SW480 (cell line): ENCODE results near the gene NIPA2.

ENCODE experiments used
- DNase-seq: peaks from one replicate; pipeline ENCODE4 v3.0.0-alpha.2; 2016; ENCODE audit warnings: low spot score

The NIPA2 gene

DNA sequence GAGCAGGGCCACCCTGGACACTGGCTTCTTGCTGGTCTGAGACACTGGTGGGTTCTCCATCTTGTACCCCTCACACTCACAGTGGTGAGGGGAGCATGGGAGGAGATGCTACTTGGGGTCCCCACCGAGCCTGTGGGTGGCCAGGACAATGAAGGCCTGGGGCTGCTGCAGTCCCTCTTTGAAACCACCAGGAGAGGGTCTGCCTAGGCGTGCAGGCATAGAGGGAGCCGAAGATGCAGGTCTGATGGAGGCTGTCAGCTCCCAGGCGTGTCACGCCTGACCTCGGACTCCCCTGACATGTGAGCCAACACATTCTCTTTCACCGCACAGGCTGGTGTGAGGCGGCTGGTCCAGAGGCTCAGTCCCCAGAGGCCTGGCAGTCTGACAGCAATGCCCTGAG lies 39.1 kb downstream of the NIPA2 start:
- no peak for DNase-seq

DNA sequence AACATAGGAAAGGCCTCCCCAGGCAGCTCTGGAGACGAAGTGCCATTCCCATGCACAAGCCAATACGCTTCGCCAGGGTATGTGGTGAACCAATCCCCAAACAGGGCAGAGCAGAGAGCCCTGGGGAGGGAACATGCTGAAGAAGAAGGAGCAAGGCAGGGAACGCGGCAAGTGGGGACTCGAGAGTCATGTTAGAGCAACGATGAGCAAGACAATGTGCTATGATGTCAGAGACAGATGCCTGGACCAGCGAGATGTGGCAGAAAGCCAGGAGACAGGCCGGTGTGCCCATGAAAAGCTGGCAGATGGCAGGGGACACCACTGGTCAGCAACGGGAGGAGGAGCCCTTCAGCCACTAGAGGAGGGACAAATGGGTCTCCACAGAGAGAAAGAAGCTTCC lies 39.6 kb downstream of the NIPA2 start:
- DNase-seq = no peak

DNA sequence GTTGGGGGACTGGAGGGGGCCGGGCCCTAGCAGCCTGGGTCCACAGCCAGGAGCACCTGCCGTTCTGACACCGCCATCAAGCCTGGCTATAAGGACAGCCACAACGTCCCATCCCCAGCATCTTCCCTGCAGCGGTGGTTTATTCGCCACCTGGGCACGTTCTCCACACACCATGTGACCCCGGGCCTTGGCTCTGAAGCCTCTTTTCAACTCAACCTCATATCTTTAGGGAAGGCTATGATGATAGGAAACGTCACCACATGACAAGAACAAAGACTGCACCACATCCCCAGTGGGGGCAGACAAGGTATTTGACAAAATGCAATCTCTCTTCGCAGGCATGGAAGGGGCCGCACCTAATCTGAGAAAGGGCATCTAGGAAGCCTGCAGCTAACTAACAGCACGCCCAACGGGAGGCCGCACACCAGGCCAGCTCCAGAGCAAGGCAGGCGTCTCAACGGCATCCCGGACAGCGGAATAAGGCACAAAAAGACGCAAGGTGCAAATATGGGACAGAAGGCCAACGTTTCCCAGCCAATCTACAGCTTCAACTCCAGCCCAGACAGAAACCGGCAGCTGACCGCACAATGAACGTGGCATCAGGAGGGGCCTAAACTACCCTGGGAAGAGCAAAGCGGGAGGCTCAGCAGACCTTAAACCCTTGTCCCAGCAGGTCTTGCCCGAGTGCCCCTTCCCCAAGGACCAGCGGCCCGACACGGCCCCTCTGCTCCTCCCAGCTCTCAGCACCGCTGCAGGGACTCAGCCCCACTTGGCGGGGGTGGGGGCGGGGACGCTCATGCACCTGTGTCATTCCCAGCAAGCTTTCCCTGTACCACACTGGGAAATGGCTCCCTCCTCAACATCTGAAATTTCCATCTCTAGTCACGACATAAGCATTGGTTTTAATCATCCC lies 41.9 kb downstream of the NIPA2 start:
- no peak for DNase-seq

DNA sequence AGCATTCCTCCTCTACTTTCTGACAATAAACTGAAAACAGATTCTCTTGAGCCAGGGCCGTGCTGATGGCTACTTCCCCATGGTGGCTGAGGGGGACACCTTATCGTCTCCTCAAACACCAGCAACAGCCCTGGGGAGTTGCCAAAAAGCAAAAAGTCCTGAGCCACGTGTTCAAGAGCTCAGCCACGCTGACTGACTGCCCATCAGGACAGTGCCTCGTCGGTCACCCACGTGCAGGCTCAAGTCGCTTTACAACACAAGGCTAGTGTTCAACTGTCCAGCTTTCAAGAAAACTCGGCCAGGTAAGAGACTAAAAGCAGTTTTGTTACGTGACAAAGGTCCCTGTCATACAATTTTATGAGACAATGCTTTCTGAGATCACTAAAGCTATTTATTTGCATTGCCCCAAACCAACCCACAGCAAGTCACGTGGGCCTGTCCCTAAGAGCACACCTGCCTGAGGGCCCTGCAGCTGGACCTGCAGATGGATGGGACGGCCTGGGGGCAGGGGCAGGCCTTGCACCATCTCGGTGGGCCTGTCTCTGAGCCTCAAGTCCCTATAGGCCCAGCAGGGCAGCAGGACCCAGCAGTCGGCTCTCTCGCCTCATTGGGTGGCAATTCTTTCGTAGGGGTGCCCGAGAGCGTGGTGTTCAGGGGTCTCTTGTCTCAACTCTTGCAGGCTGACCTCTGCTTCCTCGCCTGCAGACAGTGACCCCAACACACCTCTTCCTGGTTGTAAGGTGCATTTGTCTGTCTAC lies 42.7 kb downstream of the NIPA2 start:
- DNase-seq = no peak

DNA sequence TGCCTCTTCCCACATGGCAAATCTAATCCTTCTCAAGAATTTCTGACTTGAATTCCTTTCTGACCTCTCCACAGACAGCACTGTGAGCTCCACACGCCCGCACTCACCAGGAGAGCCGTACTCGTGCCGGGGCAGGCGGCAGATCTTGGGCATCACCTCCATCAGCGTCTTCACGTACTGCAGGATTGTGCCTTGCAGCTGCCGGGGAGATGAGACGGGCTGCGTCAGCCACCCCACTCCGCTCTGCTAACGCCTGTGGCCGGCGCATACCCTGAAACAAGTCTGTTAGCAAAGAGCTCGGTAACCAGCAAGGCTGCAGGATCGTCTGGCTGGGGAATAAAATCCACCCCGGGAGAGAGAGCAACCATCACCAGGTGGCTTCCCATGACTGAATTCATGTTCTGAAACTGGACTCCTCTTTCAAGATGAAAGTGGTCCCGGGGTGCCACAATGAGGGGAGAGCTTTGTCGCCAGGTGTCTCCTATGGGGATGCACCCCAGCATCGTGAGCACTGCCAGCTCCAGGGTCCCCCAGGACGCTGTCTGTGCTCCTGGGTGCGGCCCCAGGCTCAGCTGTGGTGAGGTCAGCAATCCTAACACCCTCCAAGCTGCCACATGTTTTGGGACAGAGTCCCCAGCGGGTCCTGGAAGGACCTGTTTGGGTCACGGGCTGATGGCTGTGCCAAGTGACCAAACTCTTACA lies 43.4 kb downstream of the NIPA2 start:
- no peak for DNase-seq

DNA sequence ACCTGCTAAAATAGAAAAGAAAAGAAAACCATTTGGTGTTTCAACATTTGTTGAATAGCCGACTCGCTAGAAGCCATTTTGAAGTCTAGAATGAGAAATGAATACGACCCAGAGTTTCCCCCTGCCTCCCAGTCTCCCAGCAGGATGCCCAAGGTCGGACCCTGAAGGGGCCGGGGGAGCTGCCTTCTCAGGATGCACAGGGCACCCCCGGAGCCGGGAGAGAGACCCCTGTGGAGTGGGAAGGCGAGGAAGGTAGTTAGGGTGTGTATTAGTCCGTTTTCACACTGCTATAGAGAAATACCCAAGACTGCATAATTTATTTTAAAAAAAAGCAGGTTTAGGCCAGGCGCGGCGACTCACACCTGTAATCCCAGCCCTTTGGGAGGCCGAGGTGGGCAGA lies 44.7 kb downstream of the NIPA2 start:
- no peak for DNase-seq

DNA sequence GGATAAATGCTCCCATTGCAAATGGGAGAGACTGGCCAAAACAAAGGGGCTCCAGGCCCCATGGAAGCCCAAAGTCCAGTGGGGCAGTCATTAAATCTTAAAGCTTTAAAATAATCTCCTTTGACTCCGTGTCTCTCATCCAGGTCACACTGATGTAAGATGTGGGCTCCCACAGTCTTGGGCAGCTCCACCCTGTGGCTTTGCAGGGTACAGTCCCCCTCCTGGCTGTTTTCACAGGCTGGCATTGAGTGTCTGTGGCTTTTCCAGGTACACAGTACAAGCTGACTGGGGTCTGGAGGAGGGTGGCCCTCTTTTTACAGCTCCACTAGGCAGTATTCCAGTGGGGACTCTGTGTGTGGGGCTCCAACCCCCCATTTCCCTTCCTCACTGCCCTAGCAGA lies 45.9 kb downstream of the NIPA2 start:
- DNase-seq = no peak

DNA sequence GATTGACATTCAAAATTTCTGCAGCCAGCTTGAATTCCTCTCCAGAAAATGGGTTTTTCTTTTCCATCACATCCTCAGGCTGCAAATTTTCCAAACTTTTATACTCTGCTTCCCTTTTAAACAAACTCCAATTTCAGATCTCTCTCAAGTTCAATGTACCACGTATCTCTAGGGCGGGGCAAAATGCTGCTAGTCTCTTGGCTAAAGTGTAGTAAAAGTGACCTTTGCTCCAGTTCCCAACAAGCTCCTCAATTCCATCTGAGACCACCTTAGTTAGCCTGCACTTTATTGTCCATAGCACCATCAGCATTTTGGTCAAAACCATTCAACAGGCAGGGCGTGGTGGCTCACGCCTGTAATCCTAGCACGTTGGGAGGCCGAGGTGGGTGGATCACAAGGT lies 46.7 kb downstream of the NIPA2 start:
- DNase-seq = no peak

DNA sequence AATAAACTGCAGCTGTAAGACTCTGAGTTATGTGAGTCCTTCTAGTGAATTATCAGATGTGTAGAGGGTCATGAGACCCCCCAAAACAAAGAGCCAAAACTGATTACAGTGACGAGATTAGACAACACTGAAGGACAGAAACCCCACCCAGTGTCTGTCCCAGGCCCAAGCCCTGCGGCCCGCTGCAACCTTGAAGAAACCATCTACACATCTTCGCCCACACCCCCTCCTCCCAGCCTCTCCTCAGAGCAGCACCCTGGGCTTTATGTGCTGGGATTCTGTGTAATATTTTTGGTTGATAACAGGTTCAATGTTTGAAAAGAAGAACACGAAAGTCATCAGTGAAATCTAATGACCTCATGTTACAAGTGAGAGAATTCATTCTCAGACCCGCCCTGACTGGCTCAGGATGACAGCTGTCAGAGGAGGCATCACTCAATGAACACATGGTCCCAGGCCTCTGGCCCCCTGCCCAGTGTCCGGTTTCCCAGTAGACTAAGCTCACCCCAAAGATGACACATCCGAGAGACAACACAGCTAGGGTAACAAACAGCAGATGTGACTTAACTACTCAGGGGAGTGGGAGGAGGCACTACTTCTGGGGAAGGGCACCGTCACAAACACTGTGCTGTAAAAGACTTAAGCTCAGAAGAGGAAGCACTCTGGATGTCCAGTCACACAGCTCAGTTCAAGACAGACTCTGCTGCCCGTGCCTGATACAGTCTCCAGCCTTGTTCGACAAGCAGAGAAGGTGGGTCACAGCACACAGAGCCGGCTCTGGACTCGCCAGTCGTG lies 48.9 kb downstream of the NIPA2 start:
- DNase-seq = no peak

DNA sequence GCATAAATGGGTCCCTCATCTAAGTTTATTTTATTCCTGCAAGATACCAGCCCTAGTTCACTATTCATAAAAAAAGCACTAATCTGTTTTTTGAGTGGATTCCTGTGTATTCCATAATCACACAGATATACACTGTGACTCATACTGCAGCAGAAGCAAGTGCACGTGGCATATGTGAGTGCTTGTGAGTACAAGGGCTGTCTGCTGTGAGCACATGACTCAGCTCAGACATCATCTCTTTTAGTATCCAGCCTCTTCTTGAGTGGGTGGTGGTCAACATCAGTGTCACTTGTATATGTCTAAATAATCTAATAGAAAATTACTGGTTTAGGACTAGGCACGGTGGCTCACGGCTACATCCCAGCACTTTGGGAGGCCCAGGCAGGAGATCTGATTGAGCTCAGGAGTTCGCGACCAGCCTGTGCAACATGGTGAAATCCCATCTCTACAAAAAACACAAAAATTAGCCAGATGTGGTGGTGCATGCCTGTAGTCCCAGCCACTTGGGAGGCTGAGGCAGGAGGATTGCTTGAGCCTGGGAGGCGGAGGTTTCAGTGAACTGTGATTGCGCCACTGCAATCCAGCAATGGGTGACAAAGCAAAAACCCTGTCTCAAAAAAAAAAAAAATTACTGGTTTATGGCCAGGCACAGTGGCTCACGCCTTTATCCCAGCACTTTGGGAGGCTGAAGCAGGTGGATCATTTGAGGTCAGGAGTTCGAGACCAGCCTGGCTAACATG lies 49.8 kb downstream of the NIPA2 start:
- no peak for DNase-seq

DNA sequence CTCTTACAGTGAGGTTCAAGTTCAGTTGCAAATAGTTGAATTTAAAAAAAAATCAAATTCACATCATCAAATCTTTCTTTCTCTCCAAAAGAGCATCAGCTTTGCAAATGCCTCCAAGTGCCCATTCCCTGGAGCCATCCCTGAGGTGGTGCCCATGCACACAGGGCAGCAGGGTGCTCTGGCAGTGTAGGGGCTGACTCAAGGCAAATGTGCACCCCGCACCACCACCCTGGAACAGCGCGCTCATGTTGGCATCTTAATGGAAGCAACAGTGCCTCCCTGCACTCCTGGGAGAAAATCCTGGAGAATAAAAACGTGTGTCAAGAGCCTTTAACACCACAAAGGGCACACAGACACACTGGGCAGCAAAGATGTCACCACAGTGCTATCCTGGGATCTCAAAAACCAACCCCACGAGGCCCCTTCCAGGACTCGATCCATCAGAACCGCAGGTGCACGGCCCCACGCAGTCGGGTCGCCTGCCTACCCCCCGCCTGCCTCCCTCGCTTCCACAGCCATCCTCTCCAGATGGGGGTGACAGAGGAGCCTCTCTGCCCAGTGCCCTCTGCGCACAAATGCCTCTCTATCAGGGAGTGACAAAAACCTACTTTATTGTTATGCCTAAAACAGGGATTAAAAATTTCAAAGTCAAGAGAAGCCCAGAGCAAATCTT lies 50.8 kb downstream of the NIPA2 start:
- no peak for DNase-seq

DNA sequence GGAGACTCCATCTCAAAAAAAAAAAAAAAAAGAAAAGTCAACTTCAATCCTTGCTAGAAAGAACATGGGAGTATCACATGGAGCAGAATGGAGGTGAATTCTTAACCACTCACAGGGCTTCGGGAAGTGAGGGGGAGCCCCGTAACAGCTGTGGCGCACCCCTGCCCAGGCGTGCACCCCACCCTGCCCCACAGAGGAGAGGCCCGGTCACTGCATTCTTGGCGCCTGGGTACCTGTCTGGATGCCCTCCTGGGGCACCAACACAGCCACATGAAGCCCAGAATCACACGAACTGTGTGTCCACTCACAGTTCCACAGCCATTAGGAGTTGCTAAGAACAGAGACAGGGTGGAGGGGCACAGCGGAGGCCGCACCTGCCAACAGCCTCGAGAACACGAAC lies 51.8 kb downstream of the NIPA2 start:
- no peak for DNase-seq

DNA sequence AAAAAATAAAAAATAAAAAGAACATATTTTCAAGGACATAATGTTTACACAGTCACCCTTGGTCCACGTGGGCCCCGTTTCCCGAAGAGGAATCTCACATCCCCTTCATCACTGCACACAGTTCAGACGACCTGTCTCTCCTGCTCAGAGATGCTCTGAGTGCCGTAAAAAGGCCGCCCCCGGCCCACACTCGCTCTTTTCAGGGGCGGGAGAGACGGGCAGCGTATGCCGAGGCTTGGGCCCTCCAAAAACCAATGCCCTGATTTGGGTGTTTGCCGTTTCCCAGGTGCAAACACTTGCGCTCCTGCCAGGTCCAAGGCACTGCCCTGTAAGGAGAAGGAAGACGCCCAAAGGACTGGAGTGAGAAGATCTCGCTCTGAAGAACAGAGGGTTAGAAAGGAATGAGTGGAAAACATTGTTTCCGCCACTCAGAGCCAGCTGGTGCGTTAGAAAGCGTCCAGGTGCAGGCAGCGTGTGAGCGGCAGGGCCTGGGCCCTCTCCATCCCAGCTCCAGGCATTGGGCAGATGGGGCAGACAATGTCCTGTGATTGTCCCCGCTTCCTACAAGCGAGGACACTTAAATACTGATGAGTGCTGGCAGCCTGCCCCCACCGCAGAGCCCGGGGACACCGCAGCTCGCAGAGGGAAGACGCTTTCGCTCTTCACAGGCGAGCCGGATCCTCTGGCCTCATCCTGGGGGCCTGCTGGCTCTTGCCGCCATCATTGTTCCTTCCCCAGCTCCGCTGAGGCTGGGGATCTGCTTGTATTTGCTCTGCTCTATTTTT lies 53.2 kb downstream of the NIPA2 start:
- no peak for DNase-seq

DNA sequence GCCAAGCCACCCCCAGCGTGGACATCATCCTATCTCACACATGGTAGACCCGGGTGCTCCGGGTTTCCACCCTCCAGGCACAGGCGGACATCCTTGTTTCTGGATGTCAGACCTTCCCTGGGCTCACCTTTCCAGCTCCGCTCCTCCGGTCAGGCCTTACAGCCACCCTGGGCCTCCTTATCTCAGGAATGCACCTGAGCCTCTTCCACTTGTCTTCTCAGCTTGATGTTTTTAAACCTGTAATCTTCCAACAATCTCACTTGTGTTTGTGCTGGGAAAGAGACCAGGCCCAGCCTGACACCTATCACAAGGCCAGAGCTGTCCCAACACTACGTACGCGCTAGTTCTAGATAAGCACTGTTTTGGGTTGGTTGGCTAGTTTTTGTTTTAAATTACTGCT lies 53.9 kb downstream of the NIPA2 start:
- DNase-seq = no peak

DNA sequence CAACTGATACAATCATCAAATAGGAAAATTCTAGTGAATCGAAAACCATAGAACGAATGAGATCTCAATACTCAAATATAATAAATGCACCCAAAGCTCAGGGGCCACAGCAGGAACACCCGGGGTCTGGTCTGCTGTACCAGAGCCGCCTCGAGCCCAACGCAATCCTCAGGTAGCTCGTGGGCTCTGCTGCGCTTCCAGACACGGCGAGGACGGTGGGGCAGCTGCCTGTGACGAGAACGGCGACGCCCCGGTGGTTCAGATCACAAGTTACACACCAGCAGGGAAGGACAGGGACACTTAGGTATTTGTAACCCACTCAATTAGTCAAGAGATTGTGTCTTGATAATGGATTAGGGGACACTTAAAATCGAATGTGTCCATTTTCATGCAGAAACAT lies 54.6 kb downstream of the NIPA2 start:
- no peak for DNase-seq

DNA sequence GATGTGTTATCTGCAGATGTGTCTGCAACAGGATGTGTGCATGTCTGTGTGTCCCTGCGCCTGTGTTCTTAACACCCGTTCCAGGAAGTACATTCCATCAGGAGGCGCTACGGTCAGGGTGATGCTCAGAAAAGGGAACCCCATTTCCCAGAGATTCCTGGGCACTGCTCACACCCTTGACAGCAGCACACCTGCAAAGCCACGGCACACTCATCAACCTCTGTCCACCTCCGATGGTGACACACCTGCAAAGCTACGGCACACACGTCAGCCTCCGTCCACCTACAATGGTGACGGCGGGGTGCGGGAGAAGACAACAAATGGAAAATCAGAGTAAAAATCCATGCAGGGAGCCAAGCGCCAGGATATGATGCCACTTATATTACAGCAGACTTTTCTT lies 55.4 kb downstream of the NIPA2 start:
- DNase-seq = no peak

DNA sequence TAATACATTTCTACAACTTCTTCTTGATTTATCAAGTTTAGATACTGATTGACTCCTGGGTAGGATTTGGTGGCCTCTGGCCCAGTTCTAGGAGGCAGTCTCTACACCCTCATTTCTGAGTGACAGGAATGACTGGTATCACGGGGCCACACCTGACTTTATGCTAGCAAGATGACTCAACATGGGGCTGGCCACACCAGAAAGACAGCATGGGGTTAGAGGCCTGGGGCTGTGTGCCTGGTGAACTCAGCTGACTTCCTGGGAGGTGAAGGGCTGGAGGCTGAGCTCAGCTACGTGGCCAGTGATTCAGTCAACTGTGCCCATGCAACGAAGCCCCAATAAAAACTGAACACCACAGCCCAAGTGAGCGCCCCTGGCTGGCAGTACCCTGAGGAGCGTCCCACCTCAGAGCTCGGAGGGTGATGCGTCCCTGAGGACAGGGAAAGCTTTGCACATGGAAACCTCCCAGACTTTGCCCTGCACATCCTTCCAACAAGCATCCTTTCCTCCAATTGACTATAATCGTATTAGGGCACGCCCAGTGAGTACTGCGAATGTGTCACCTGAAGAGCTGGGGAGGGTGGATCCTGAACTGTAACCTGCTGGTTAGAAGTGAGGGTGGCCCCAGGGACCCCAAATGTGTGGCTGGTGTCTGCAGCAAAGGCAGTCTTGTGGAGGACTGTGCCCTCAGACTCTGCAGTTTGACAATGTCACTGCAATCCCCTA lies 57.2 kb downstream of the NIPA2 start:
- peak; percentile 46 for DNase-seq

DNA sequence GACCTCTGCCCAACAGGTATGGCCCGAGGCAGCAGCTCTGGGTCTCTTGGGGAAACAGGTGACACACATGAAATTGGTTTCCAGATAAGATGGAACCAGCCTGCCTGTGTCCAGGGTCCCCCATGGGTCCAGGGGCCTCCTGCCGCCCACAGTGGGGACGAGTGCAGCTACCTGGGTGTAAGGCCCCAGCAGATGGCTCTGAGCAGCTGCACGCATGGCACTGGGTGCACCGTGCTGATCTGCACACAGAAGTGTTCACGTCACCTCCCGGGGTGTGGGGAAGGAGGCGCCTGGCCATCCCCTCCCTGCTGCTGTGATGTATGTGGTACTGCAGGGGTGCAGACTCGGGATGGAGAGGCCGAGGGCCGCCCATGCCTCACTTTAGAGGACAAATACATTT lies 63.6 kb downstream of the NIPA2 start:
- no peak for DNase-seq

DNA sequence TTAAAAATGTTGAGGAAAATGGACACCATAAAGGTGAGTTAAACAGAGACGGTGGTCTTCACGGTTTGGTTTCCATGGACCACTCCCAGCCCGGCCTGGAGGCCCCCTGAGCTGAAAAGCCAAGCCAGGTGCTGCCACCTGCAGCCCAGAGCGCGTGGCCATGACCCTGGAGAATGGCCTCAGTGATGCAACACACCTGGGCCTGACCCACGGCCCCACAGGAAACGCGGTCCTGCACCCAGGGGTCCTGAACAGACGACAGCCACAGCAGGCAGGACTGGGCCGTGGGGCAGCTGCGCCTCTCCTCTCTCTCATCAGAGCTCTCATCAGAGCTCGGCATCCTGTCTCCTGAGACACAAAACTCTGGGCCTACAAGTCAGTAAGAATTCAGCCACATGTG lies 64.1 kb downstream of the NIPA2 start:
- no peak for DNase-seq
